GM19193 (cell line): ENCODE data around the gene ZMIZ1.

Experiments used
- POLR2A ChIP-seq: IDR thresholded peaks from 4 replicates; pipeline ENCODE4 v1.6.1; 2011; ENCODE audit not compliant: insufficient read depth, insufficient read length; ENCODE audit errors: extremely low read depth

The ZMIZ1 gene

DNA sequence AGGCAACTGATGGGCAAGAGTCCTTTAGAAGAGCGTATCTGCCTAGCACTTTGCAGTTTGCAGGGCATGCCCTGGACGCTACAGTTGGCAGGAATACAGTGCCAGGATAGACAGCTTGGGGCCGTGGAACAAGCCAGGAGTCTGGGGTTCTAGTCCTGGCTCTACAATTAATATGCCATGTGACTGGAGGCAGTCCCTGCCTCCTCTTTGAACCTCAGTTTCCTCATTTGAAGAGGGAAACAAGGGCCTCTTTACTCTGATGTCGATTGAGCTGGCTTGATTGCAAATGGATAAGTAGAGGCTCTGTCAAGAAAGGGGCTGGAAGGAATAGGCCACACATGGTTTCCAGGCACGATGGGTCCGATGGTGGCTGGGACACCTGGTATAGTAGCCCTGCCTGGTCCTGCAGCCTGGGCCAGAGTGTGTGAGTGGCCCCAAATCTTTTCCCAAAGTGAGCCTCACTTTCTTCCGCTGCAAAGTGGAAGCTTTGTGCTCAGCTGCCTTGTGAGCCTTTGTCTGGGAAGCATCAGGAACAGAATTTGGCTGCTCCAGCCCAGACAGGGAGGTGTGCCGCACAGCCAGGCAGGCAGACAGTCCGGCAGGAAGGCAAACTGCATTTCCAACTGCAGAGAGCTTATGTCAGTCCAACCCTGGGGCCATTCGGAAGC, 167.1 kb downstream of the ZMIZ1 start:
- no peak for TF ChIP-seq POLR2A

- no peak for TF ChIP-seq POLR2A
Observed at GRCh38 chr10:79236433-79236765, 167.6 kb downstream of the ZMIZ1 start.

GRCh38 chr10:79237454-79238157, 168.8 kb downstream of the ZMIZ1 start:
- TF ChIP-seq POLR2A: no peak

- TF ChIP-seq POLR2A: no peak
Observed at GRCh38 chr10:79238158-79238520, 169.4 kb downstream of the ZMIZ1 start.

- no peak for TF ChIP-seq POLR2A
Observed at GRCh38 chr10:79238606-79239005, 169.8 kb downstream of the ZMIZ1 start.

- TF ChIP-seq POLR2A: no peak
Observed at GRCh38 chr10:79239275-79239779, 170.6 kb downstream of the ZMIZ1 start.

DNA sequence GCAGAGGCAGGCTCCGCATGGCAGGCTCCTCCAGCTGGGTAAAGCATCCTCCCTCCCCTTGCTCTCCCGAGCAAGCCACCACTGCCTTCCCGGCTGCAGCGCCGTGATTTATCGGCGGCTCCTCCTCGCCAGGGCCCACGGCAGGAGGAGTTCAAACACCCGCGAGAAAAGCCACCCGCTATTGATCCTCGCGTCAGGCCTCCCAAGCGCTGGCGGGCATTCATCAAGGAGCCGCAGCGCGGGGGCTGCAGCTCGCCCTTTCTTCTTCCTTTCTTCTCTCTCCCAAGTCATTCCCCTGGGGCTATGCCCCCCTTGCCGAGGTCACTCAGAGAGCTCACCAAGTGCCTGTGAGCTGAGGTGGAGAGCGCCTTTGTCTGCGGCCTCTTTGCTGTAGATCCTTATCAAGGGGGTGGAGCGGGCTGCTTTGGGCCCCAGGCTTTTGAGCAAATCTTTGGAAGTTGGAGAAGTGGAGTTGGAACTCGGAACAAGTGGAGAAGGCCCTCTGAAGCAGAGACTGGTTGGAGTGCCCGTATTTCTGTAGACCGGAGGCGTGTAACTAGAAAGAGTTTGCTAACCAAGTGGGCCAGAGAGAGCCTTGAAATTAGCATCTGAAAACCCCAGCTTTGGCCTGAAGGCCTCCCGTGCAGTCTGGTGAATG, 171.3 kb downstream of the ZMIZ1 start:
- no peak for TF ChIP-seq POLR2A

GRCh38 chr10:79241629-79241989, 172.8 kb downstream of the ZMIZ1 start:
- TF ChIP-seq POLR2A: no peak

- no peak for TF ChIP-seq POLR2A
Observed at GRCh38 chr10:79241990-79242619, 173.3 kb downstream of the ZMIZ1 start.

DNA sequence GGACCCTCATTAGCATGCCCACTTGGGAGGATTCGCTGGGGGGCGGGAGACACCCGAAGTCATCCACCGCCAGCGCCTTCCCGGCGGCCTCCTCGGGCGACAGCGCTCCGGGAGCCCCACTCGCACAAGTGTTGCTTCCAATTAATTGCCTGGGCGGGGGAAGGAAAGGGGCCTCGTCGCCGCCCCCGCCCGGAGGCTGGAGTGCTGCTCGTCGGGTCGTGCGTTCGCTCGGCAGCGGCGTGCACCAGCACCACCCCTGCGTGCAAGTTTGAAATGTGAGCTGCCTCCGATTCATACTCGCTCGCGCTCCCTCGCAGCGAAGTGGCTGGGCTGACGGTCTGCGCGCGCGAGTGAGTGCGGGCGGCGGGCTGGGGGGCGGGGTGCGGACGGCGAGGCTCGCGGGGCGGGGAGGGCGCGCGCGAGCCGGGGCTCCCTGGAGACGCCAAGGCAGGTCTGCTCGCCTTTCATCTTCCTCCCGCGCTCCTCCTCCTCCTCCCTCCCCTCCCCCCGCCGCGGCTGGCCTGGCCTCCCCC, 173.9 kb downstream of the ZMIZ1 start:
- peak; percentile 43 for TF ChIP-seq POLR2A

- TF ChIP-seq POLR2A: peak; percentile 46
Observed at GRCh38 chr10:79243181-79244067, 174.7 kb downstream of the ZMIZ1 start.

DNA sequence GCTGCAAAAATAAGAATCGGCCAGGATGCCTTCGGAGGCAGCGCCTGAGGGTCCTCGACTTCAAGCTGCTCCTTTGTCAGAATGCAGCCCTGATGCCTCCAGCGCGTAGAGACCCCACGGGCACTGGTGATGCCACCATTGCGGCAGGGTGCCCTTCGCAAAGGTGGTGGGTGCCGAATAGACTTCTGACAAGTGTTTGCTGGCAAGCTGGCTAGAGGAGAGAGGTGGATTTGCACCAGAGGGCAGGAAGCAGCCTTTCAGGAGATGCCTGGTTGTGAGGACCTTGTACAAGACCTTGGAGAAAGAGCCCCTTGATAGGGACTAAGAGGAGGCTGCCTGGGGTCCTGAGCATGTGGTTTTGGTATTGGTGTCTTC, 175.3 kb downstream of the ZMIZ1 start:
- TF ChIP-seq POLR2A: no peak

DNA sequence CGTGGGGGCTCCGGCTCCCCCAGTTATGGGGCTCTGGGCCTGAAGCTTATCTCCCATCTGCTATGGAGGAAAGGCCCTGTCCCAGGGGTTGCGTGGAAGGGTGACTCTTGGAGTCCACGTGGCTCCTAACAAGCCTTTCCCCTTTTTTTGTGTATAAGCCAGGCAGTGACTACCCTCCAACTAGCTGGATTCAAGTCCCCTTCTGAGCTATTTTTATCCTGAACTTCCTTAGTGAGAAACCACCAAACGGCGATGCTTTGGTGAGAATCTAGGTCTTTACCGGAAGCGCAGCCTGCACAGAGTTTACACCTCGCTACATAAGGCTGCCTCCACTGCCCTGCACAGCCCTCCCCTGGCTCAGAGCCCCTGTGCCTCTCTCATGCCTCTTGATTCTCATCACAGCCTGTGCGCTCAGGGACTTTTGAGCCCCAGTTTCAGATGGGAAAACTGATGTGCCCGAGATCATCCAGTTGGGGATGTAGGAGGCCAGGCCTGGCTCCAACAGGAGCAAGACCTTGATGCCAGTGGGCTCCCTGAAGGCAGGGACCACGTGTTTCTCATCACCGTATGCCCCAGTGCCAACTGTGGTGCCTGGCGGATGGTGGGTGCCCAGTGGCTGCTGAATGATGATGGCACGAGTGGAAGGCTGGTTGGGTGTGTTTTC, 176.2 kb downstream of the ZMIZ1 start:
- TF ChIP-seq POLR2A: peak; percentile 57

DNA sequence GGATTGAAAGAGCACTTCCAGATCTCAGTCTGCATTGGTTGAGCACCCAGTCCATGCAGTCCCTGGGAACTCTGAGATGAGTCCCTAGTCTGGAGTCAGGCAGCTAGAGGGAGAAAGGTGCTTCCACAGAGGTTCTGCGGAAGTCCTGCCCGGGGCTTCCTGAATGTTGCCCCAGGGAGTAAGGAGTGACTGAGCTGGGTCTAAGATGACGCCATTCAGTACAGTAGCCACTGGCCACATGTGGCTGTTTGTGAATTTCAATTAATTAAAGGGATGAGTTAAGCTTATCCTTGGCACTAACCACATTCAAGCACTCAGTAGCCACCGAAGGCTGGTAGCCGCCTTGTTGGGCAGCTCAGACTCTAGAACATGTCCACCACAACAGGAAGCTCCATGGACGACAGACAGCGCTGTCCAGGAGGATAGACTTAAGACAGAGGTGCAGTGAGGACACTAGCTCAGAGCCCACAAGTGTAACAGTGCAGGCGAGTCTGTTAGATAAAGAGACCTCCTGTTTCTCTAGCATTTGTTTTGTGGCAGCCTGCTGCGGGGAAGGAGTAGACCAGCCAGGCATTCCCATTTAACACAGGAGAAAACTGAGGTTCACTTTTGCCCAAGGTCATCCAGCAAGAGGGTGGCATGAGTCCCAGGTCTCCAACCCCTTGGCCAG, 176.9 kb downstream of the ZMIZ1 start:
- no peak for TF ChIP-seq POLR2A

GRCh38 chr10:79246209-79246581, 177.4 kb downstream of the ZMIZ1 start:
- no peak for TF ChIP-seq POLR2A
